H1 (cell line): Measurements from ENCODE around the gene IL10. TPM values are rescaled to one million over a fixed set of nuclear protein-coding genes. Genes with fewer than 3 reads are reported as not detected.

Experiments used
- CTCF ChIA-PET: fragments of 300-600 bp; sonication (Branson Sonifier 250); formaldehyde crosslinking; loops from one replicate; lab custom pipeline; 2021; ENCODE audit not compliant: partially characterized antibody; lab: Charles Lee
- POLR2A ChIA-PET: fragments of 300-600 bp; sonication (Branson Sonifier 250); formaldehyde crosslinking; loops from one replicate; lab custom pipeline; 2021; ENCODE audit warnings: inconsistent platforms; ENCODE audit not compliant: partially characterized antibody; lab: Charles Lee
- DNase-seq, 2 experiments: peaks; one replicate each; pipeline versions ENCODE4 v3.0.0 to v3.0.0-alpha.2; 2010 to 2022; ENCODE audit warnings: low spot score in 2 of 2, low read depth in 1 of 2, mixed read lengths in 1 of 2
- FAIRE-seq: peaks from 2 replicates; lab custom pipeline; 2011; peaks lifted over from hg19 to GRCh38; lab: Jason Lieb, UNC
- H2AFZ ChIP-seq: 2 replicates; pipeline ENCODE4 v1.8.1; 2012; ENCODE audit warnings: low read length, inconsistent platforms
- H2AK5ac ChIP-seq: 2 replicates; pipeline ENCODE4 v1.6.1; 2013; ENCODE audit warnings: low read depth, low read length
- H2BK120ac ChIP-seq: replicated peaks from 2 replicates; pipeline ENCODE3; 2013; ENCODE audit warnings: low read depth, low read length, inconsistent platforms
- H2BK12ac ChIP-seq: 2 replicates; pipeline ENCODE4 v1.6.1; 2013; ENCODE audit warnings: low read depth, low read length
- H2BK15ac ChIP-seq: 2 replicates; pipeline ENCODE4 v1.6.1; 2013; ENCODE audit warnings: low read length
- H2BK20ac ChIP-seq: 2 replicates; pipeline ENCODE4 v1.6.1; 2013; ENCODE audit warnings: low read length
- H2BK5ac ChIP-seq: 2 replicates; pipeline ENCODE4 v1.6.1; 2013; ENCODE audit warnings: low read depth, low read length
- H3K14ac ChIP-seq: 2 replicates; pipeline ENCODE4 v1.6.1; 2013; ENCODE audit warnings: inconsistent platforms; ENCODE audit not compliant: insufficient read length
- H3K18ac ChIP-seq: 2 replicates; pipeline ENCODE4 v1.6.1; 2013; ENCODE audit warnings: low read length; ENCODE audit errors: extremely low read depth
- H3K23ac ChIP-seq: 2 replicates; pipeline ENCODE4 v1.6.1; 2013; ENCODE audit warnings: inconsistent platforms; ENCODE audit not compliant: insufficient read length
- H3K23me2 ChIP-seq: 2 replicates; pipeline ENCODE4 v1.6.1; 2013; ENCODE audit warnings: low read depth, low read length
- H3K27ac ChIP-seq: 2 replicates; pipeline ENCODE4 v1.6.1; 2011; ENCODE audit warnings: low read depth, low read length, inconsistent platforms
- H3K27me3 ChIP-seq, 4 experiments: replicated peaks in 1 of 4; 1 replicate in 1 of 4; 2 replicates in 3 of 4; pipeline versions ENCODE4 v1.6.1 to v1.8.1; 2011 to 2013; ENCODE audit warnings: low read length in 3 of 4, mild to moderate bottlenecking in 3 of 4, inconsistent platforms in 2 of 4, mixed read lengths in 2 of 4, moderate library complexity in 1 of 4; ENCODE audit not compliant: control insufficient read depth in 3 of 4, insufficient read depth in 3 of 4; ENCODE audit errors: extremely low read depth in 1 of 4
- H3K36me3 ChIP-seq, 4 experiments: 2 replicates each; pipeline versions ENCODE4 v1.6.1 to v1.8.1; 2011 to 2013; ENCODE audit warnings: mild to moderate bottlenecking in 4 of 4, low read length in 3 of 4, moderate library complexity in 2 of 4, control low read depth in 1 of 4, inconsistent platforms in 1 of 4; ENCODE audit not compliant: insufficient read depth in 4 of 4, control insufficient read depth in 2 of 4
- H3K4ac ChIP-seq: replicated peaks from 2 replicates; pipeline ENCODE3; 2013; ENCODE audit warnings: low read length, low read depth, mixed read lengths, inconsistent platforms; ENCODE audit not compliant: insufficient read length
- H3K4me1 ChIP-seq, 4 experiments: replicated peaks in 1 of 4; 1 replicate in 1 of 4; 2 replicates in 3 of 4; pipeline versions ENCODE4 v1.6.1 to v1.8.1; 2011 to 2013; ENCODE audit warnings: low read length in 3 of 4, inconsistent platforms in 2 of 4, mixed read lengths in 1 of 4; ENCODE audit not compliant: insufficient read depth in 4 of 4, control insufficient read depth in 3 of 4
- H3K4me2 ChIP-seq, 2 experiments: 2 replicates each; pipeline versions ENCODE4 v1.6.1 to v1.8.1; 2011 to 2013; ENCODE audit warnings: low read depth in 2 of 2, low read length in 2 of 2, control low read depth in 1 of 2, inconsistent platforms in 1 of 2, mild to moderate bottlenecking in 1 of 2; ENCODE audit not compliant: insufficient read depth in 1 of 2
- H3K4me3 ChIP-seq, 4 experiments: fragments of 200-600, 300-600 bp in 1 of 4; sonication (generic), shearing (Covaris generic), sonication (Bioruptor Twin) in 1 of 4; 2 replicates each; pipeline versions ENCODE4 v1.5.1 to v1.8.1; 2011 to 2016; ENCODE audit warnings: low read length in 4 of 4, low read depth in 3 of 4, control low read depth in 2 of 4, inconsistent platforms in 2 of 4, mild to moderate bottlenecking in 2 of 4, mixed read lengths in 1 of 4, moderate library complexity in 1 of 4; ENCODE audit not compliant: insufficient read depth in 2 of 4; ENCODE audit errors: extremely low read depth in 1 of 4
- H3K56ac ChIP-seq: replicated peaks from 2 replicates; pipeline ENCODE3; 2013; ENCODE audit warnings: low read depth, mild to moderate bottlenecking, mixed read lengths, low read length, inconsistent platforms; ENCODE audit not compliant: insufficient read length
- H3K79me1 ChIP-seq: 2 replicates; pipeline ENCODE4 v1.6.1; 2013; ENCODE audit warnings: low read depth, low read length, control low read depth
- H3K79me2 ChIP-seq, 2 experiments: 2 replicates each; pipeline versions ENCODE4 v1.6.1 to v1.8.1; 2012 to 2013; ENCODE audit warnings: low read length in 2 of 2, mild to moderate bottlenecking in 2 of 2, inconsistent platforms in 1 of 2; ENCODE audit not compliant: insufficient read depth in 2 of 2, control insufficient read depth in 1 of 2
- H3K9ac ChIP-seq, 4 experiments: replicated peaks in 1 of 4; 1 replicate in 1 of 4; 2 replicates in 3 of 4; pipeline versions ENCODE4 v1.6.1 to v1.8.1; 2011 to 2013; ENCODE audit warnings: low read depth in 3 of 4, low read length in 3 of 4, control low read depth in 2 of 4, mild to moderate bottlenecking in 2 of 4, moderate library complexity in 2 of 4, inconsistent platforms in 1 of 4; ENCODE audit errors: extremely low read depth in 1 of 4
- H3K9me3 ChIP-seq, 2 experiments: 2 replicates each; pipeline versions ENCODE4 v1.6.1 to v1.8.1; 2012 to 2013; ENCODE audit warnings: mild to moderate bottlenecking in 2 of 2, moderate library complexity in 2 of 2, control low read depth in 1 of 2, inconsistent platforms in 1 of 2, low read depth in 1 of 2, low read length in 1 of 2, mixed read lengths in 1 of 2; ENCODE audit not compliant: insufficient read depth in 2 of 2
- H4K20me1 ChIP-seq, 2 experiments: replicated peaks in 1 of 2; 2 replicates each; pipeline versions ENCODE3 to v1.8.1; 2011 to 2013; ENCODE audit warnings: inconsistent platforms in 2 of 2, low read length in 2 of 2, mild to moderate bottlenecking in 1 of 2; ENCODE audit not compliant: insufficient read depth in 2 of 2, control insufficient read depth in 1 of 2
- H4K5ac ChIP-seq: 2 replicates; pipeline ENCODE4 v1.6.1; 2013; ENCODE audit warnings: low read length, low read depth, mixed read lengths, inconsistent platforms; ENCODE audit not compliant: insufficient read length
- H4K8ac ChIP-seq: 2 replicates; pipeline ENCODE4 v1.8.0; 2013; ENCODE audit warnings: mild to moderate bottlenecking, moderate library complexity, low read length, inconsistent platforms; ENCODE audit not compliant: insufficient read depth; ENCODE audit errors: extremely low read depth
- H4K91ac ChIP-seq: replicated peaks from 2 replicates; pipeline ENCODE3; 2013; ENCODE audit warnings: low read length, mixed read lengths, inconsistent platforms; ENCODE audit not compliant: insufficient read length
- CBX5 ChIP-seq: fragments of 300-800, 300-1000 bp; sonication (generic); IDR thresholded peaks from 2 replicates; pipeline ENCODE4 v1.7.1; 2016; ENCODE audit warnings: antibody characterized with exemption, low read length, low read depth
- CEBPB ChIP-seq: IDR thresholded peaks from 2 replicates; pipeline ENCODE4 v1.6.1; 2012; ENCODE audit warnings: low read depth, low read length
- KDM4A ChIP-seq: IDR thresholded peaks from one replicate; pipeline ENCODE4 v1.7.1; 2012; ENCODE audit warnings: low read depth, mild to moderate bottlenecking, moderate library complexity, low read length, inconsistent platforms; ENCODE audit not compliant: severe bottlenecking
- SUZ12 ChIP-seq: fragments of 200-600 bp; sonication (generic); IDR thresholded peaks from 2 replicates; pipeline ENCODE4 v1.6.1; 2012; ENCODE audit warnings: mild to moderate bottlenecking, inconsistent platforms, low read length, moderate library complexity, mixed read lengths
- WGBS, 2 experiments: shearing (Covaris generic) in 1 of 2; methylation state at CpG; one replicate each; pipeline versions ENCODE4 v1.1.6 to v1.1.7; 2013 to 2015; ENCODE audit warnings: low lambda C conversion rate in 2 of 2, mixed read lengths in 2 of 2, inconsistent platforms in 1 of 2, low coverage in 1 of 2, missing lambda C conversion rate in 1 of 2; ENCODE audit not compliant: insufficient replicate concordance in 2 of 2, insufficient coverage in 1 of 2, insufficient read length in 1 of 2; ENCODE audit errors: extremely low coverage in 1 of 2, missing lambda C conversion rate in 1 of 2; 5-methylcytosine and 5-hydroxymethylcytosine counted together
- polyA plus RNA-seq, 7 experiments: library from polyadenylated mRNA; depleted of rRNA in 3 of 7; stranded (reverse) in 5 of 7; unstranded in 2 of 7; fragments of >200 nt in 5 of 7; fragments of 200-250 nt in 2 of 7; gene quantifications; 1 replicate in 5 of 7; 2 replicates in 1 of 7; 4 replicates in 1 of 7; pipeline versions ENCODE4 v1.2.1 to v1.2.3, GENCODE V29; 2011 to 2013; ENCODE audit warnings: missing spikeins in 2 of 7, mixed read lengths in 2 of 7
- total RNA-seq: library from RNA; stranded (reverse); fragmentation: NEBNext Ultra II Directional; extraction: Animal tissue kit (Norgen Biotek cat#: 25700); gene quantifications from 2 replicates; pipeline ENCODE4 v1.2.1, GENCODE V29; 2021

Gene IL10
- total and polyA plus RNA-seq, 2 of the 8 experiments (the other 6 are each of a cell fraction or from before 2014, with no cell fraction given) = not detected

- Histone ChIP-seq H3K14ac (no peak overlapping the region), H3K36me3 (no peaks in the 10 kb centered on the region), H4K91ac (no peak overlapping the region), H3K79me1 (no peaks in the 10 kb centered on the region), H3K4me2 (no peak overlapping the region), H3K18ac (no peak overlapping the region), H2BK120ac (no peak overlapping the region), H2AK5ac (no peak overlapping the region), H3K27me3 (no peaks in the 10 kb centered on the region), H4K8ac (no peak overlapping the region), H2BK5ac (no peak overlapping the region), H3K56ac (no peak overlapping the region), H3K23ac (no peak overlapping the region), H3K4ac (no peak overlapping the region), H3K4me3 (no peak overlapping the region), H3K23me2 (no peaks in the 10 kb centered on the region), H4K20me1 (no peaks in the 10 kb centered on the region), H2BK20ac (no peak overlapping the region), H3K9ac (no peak overlapping the region), H3K9me3 (no peaks in the 10 kb centered on the region), H2BK15ac (no peak overlapping the region), H2AFZ (no peak overlapping the region), H3K4me1 (peaks cover 0 to 3% (median 0%) of the 10 kb centered on the region in 4 experiments; a peak in 2 of 7 replicates), H3K79me2 (no peaks in the 10 kb centered on the region), H2BK12ac (no peak overlapping the region), H4K5ac (no peak overlapping the region), H3K27ac (no peak overlapping the region)
- DNase-seq (no peak), FAIRE-seq (no peak)
- ChIA-PET POLR2A (no interaction called here), CTCF (interaction anchor here (1.0 to 4.5 kb wide), 9 partner anchors 9 to 169 kb away, joined by 3 to 24 read pairs (median 7); partner anchors contain the start of gene IL19)
- 78% methylated on average over 13 of the region's 13 CpGs; no CpG with 5 or more reads in 1 of the 2 experiments for WGBS, 2 experiments
- TF ChIP-seq CEBPB (no peak), CBX5 (no peak), KDM4A (no peak), SUZ12 (no peak)
Measured at GRCh38 chr1:206742719-206743383, 29.4 kb downstream of the IL10 start.
